ENCODE data around the gene SEL1L3. TPM values are rescaled to one million over a fixed set of nuclear protein-coding genes. Genes with fewer than 3 reads are reported as not detected.

Gene SEL1L3
- total RNA-seq, 1 donor from 2014 or later: 3.2 TPM

- Histone ChIP-seq H3K36me3 (no peaks in the 10 kb centered on the region), H3K9me3 (replicated peaks) (no peaks in the 10 kb centered on the region), H3K27me3 (ENCODE audit: low read depth) (no peaks in the 10 kb centered on the region), H3K4me3 (no peak overlapping the region), H3K27ac (replicated peaks) (no peak overlapping the region), H3K4me1 (peaks cover 4% of the 10 kb centered on the region)
- no peak for TF ChIP-seq CTCF (IDR thresholded peaks at IDR 0.05; ENCODE audit: borderline replicate concordance)
- intact Hi-C loops (cut with micrococcal nuclease): no loop called here
- DNase-seq: no peak
Measured at GRCh38 chr4:25838526-25838925, 24.3 kb downstream of the SEL1L3 start.

GRCh38 chr4:25837107-25837506, 25.7 kb downstream of the SEL1L3 start:
- H3K4me1 ChIP-seq: no peaks in the 10 kb centered on the region
- no peak overlapping the region for H3K27ac ChIP-seq (replicated peaks)
- DNase-seq: no peak
- no peaks in the 10 kb centered on the region for H3K36me3 ChIP-seq
- H3K4me3 ChIP-seq: no peak overlapping the region
- no peak for TF ChIP-seq CTCF (IDR thresholded peaks at IDR 0.05; ENCODE audit: borderline replicate concordance)
- intact Hi-C loops (cut with micrococcal nuclease): no loop called here
- H3K27me3 ChIP-seq (ENCODE audit: low read depth): no peaks in the 10 kb centered on the region
- H3K9me3 ChIP-seq (replicated peaks): no peaks in the 10 kb centered on the region

- H3K27ac ChIP-seq (replicated peaks): no peak overlapping the region
- no peaks in the 10 kb centered on the region for H3K27me3 ChIP-seq (ENCODE audit: low read depth)
- TF ChIP-seq CTCF (IDR thresholded peaks at IDR 0.05; ENCODE audit: borderline replicate concordance): no peak
- H3K36me3 ChIP-seq: no peaks in the 10 kb centered on the region
- H3K9me3 ChIP-seq (replicated peaks): no peaks in the 10 kb centered on the region
- H3K4me3 ChIP-seq: no peak overlapping the region
- intact Hi-C loops (cut with micrococcal nuclease): no loop called here
- H3K4me1 ChIP-seq: no peaks in the 10 kb centered on the region
- DNase-seq: no peak
Measured at GRCh38 chr4:25835384-25835783, 27.4 kb downstream of the SEL1L3 start.

- Histone ChIP-seq H3K36me3 (no peaks in the 10 kb centered on the region), H3K4me1 (no peaks in the 10 kb centered on the region), H3K9me3 (replicated peaks) (no peaks in the 10 kb centered on the region), H3K27ac (replicated peaks) (no peak overlapping the region), H3K4me3 (no peak overlapping the region), H3K27me3 (ENCODE audit: low read depth) (no peaks in the 10 kb centered on the region)
- TF ChIP-seq CTCF (IDR thresholded peaks at IDR 0.05; ENCODE audit: borderline replicate concordance): no peak
- intact Hi-C loops (cut with micrococcal nuclease): no loop called here
- no peak for DNase-seq
Measured at GRCh38 chr4:25834411-25835107, 28.2 kb downstream of the SEL1L3 start.

- DNase-seq: no peak
Measured at GRCh38 chr4:25830548-25830947, 32.2 kb downstream of the SEL1L3 start.

More at GRCh38 chr4:25830548-25830947, 32.2 kb downstream of the SEL1L3 start:
- Histone ChIP-seq H3K4me1 (peaks cover 15% of the 10 kb centered on the region), H3K9me3 (replicated peaks) (no peaks in the 10 kb centered on the region), H3K27ac (replicated peaks) (no peak overlapping the region), H3K4me3 (no peak overlapping the region), H3K27me3 (ENCODE audit: low read depth) (no peaks in the 10 kb centered on the region), H3K36me3 (no peaks in the 10 kb centered on the region)
- TF ChIP-seq CTCF (IDR thresholded peaks at IDR 0.05; ENCODE audit: borderline replicate concordance): no peak
- intact Hi-C loops (cut with micrococcal nuclease): no loop called here
